HepG2 (cell line): ENCODE measurements around the gene SYT8. TPM values are rescaled to one million over a fixed set of nuclear protein-coding genes. Genes with fewer than 3 reads are reported as not detected.

Experiments
- ATAC-seq: fragments of 200-7000 bp; cut with Tn5 transposase; 3 replicates; pipeline ENCODE4 v1.9.1; 2020; ENCODE audit warnings: mild to moderate bottlenecking, moderate library complexity
- BruUV-seq: library from RNA; stranded (reverse); fragments of 400-500 nt; replicated peaks from 2 replicates; lab custom pipeline; 2021; lab: Mats Ljungman, UMichigan
- CTCF ChIA-PET: fragments of 300-600 bp; formaldehyde crosslinking; extraction: SDS; loops from one replicate; lab custom pipeline; 2021; ENCODE audit warnings: low total read pairs, inconsistent platforms, low intra/inter-chr PET ratio; lab: Yijun Ruan, JAX
- POLR2A ChIA-PET: fragments of 350-600 bp; sonication (Branson Sonifier 250); formaldehyde crosslinking; loops from one replicate; lab custom pipeline; 2020; ENCODE audit warnings: antibody characterized with exemption, inconsistent platforms; lab: Yijun Ruan, JAX
- DNase-seq: peaks from one replicate; pipeline ENCODE4 v3.0.0-alpha.2; 2015; ENCODE audit warnings: low spot score
- FAIRE-seq: peaks from 3 replicates; lab custom pipeline; 2011; peaks lifted over from hg19 to GRCh38; lab: Jason Lieb, UNC
- H2AFZ ChIP-seq: one replicate; pipeline ENCODE4 v1.6.1; 2011; ENCODE audit warnings: low read length, inconsistent platforms
- H3K27ac ChIP-seq: fragments of 300-600 bp; 3 replicates; pipeline ENCODE4 v1.8.0; 2011; ENCODE audit warnings: mixed run types, mild to moderate bottlenecking, mixed read lengths, low read length, inconsistent platforms; ENCODE audit not compliant: insufficient read depth; ENCODE audit errors: extremely low read length
- H3K27me3 ChIP-seq, 2 experiments: fragments of 200-600 bp in 1 of 2; 2 replicates in 1 of 2; 3 replicates in 1 of 2; pipeline versions ENCODE4 v1.6.0 to v1.8.0; 2011; ENCODE audit warnings: low read length in 2 of 2, mild to moderate bottlenecking in 2 of 2, moderate library complexity in 2 of 2, inconsistent platforms in 1 of 2; ENCODE audit not compliant: insufficient read depth in 2 of 2, control insufficient read depth in 1 of 2
- H3K36me3 ChIP-seq, 2 experiments: fragments of 200-600 bp in 1 of 2; replicated peaks in 1 of 2; 2 replicates in 1 of 2; 3 replicates in 1 of 2; pipeline versions ENCODE4 v1.5.1 to v1.8.0; 2011; ENCODE audit warnings: low read length in 2 of 2, inconsistent platforms in 1 of 2; ENCODE audit not compliant: insufficient read depth in 2 of 2, control insufficient read depth in 1 of 2
- H3K4me1 ChIP-seq: 2 replicates; pipeline ENCODE4 v1.5.1; 2012; ENCODE audit warnings: low read length, inconsistent platforms; ENCODE audit not compliant: insufficient read depth
- H3K4me2 ChIP-seq: 2 replicates; pipeline ENCODE4 v1.6.0; 2011; ENCODE audit warnings: low read depth, low read length, inconsistent platforms
- H3K4me3 ChIP-seq, 3 experiments: fragments of 200-600 bp in 1 of 3; sonication (generic), shearing (Covaris generic) in 1 of 3; replicated peaks in 1 of 3; 2 replicates each; pipeline ENCODE4 v1.5.1; 2011 to 2016; ENCODE audit warnings: low read length in 3 of 3, inconsistent platforms in 2 of 3, low read depth in 2 of 3, mild to moderate bottlenecking in 2 of 3, control low read depth in 1 of 3, mixed read lengths in 1 of 3; ENCODE audit not compliant: insufficient read depth in 1 of 3
- H3K79me2 ChIP-seq: one replicate; pipeline ENCODE4 v1.6.1; 2011; ENCODE audit warnings: low read length, inconsistent platforms; ENCODE audit not compliant: insufficient read depth
- H3K9ac ChIP-seq: 2 replicates; pipeline ENCODE4 v1.6.0; 2011; ENCODE audit warnings: mild to moderate bottlenecking, low read depth, low read length, inconsistent platforms; ENCODE audit not compliant: insufficient read depth
- H3K9me3 ChIP-seq: 2 replicates; pipeline ENCODE4 v1.5.1; 2012; ENCODE audit warnings: mild to moderate bottlenecking, low read length
- H4K20me1 ChIP-seq: 2 replicates; pipeline ENCODE4 v1.6.0; 2011; ENCODE audit warnings: inconsistent platforms, mild to moderate bottlenecking, low read length, moderate library complexity; ENCODE audit not compliant: insufficient read depth
- AHR ChIP-seq: IDR thresholded peaks from 2 replicates; pipeline ENCODE4 v1.6.1; 2018; ENCODE audit warnings: missing genetic modification reagents, missing compliant biosample characterization
- CBX1 ChIP-seq: IDR thresholded peaks from one replicate; pipeline ENCODE4 v1.6.1; 2016; ENCODE audit warnings: antibody characterized with exemption, low read depth
- ETV6 ChIP-seq: sonication (generic); formaldehyde crosslinking; conservative IDR thresholded peaks from 2 replicates; pipeline ENCODE4 v1.4.0; 2020; ENCODE audit warnings: missing genetic modification reagents
- HOXD1 ChIP-seq: sonication (generic); formaldehyde crosslinking; IDR thresholded peaks from 2 replicates; pipeline ENCODE4 v1.5.0; 2020; ENCODE audit warnings: missing genetic modification reagents
- JARID2 ChIP-seq: sonication (generic); formaldehyde crosslinking; IDR thresholded peaks from 2 replicates; pipeline ENCODE4 v1.8.1; 2023; ENCODE audit warnings: missing genetic modification reagents, inconsistent platforms; ENCODE audit not compliant: insufficient replicate concordance
- LCORL ChIP-seq, 2 experiments: fragments of 450-650 bp in 1 of 2; sonication (generic) in 1 of 2; formaldehyde crosslinking in 1 of 2; IDR thresholded peaks; 2 replicates each; pipeline versions ENCODE4 v1.5.0 to v1.6.1; 2017 to 2020; ENCODE audit warnings: antibody characterized with exemption in 1 of 2, missing genetic modification reagents in 1 of 2
- MYPOP ChIP-seq: sonication (generic); formaldehyde crosslinking; IDR thresholded peaks from 2 replicates; pipeline ENCODE4 v1.8.1; 2023; ENCODE audit warnings: mild to moderate bottlenecking, moderate library complexity, missing genetic modification reagents
- PHF8 ChIP-seq: sonication (generic); formaldehyde crosslinking; IDR thresholded peaks from 2 replicates; pipeline ENCODE4 v1.5.0; 2020; ENCODE audit warnings: missing genetic modification reagents
- THAP9 ChIP-seq: sonication (generic); formaldehyde crosslinking; IDR thresholded peaks from 2 replicates; pipeline ENCODE4; 2020; ENCODE audit warnings: missing genetic modification reagents, mild to moderate bottlenecking, borderline replicate concordance
- ZNF207 ChIP-seq: fragments of 450-650 bp; IDR thresholded peaks from 2 replicates; pipeline ENCODE4 v1.6.1; 2016; ENCODE audit warnings: antibody characterized with exemption, borderline replicate concordance
- ZNF367 ChIP-seq: sonication (generic); formaldehyde crosslinking; IDR thresholded peaks from 2 replicates; pipeline ENCODE4 v1.4.0; 2020; ENCODE audit warnings: missing genetic modification reagents, borderline replicate concordance
- ZNF768 ChIP-seq: sonication (generic); formaldehyde crosslinking; IDR thresholded peaks from 2 replicates; pipeline ENCODE4 v1.4.0; 2020; ENCODE audit warnings: missing genetic modification reagents
- ZNF788 ChIP-seq: sonication (generic); formaldehyde crosslinking; IDR thresholded peaks from 2 replicates; pipeline ENCODE4 v1.5.0; 2020; ENCODE audit warnings: mild to moderate bottlenecking, missing genetic modification reagents, borderline replicate concordance
- WGBS: methylation state at CpG from one replicate; pipeline ENCODE4 v1.1.6; 2017; ENCODE audit warnings: low lambda C conversion rate; 5-methylcytosine and 5-hydroxymethylcytosine counted together
- in situ Hi-C: cut with HindIII; loops from 2 replicates; pipeline ENCODE4 v1.10.0; 2017; ENCODE audit warnings: low pct_unique_long_range_greater_than_20kb; ENCODE audit not compliant: extremely low pct_ligation_motif_present
- intact Hi-C: fragments of 100-400 bp; cut with micrococcal nuclease; formaldehyde crosslinking; loops from one replicate; pipeline ENCODE4 v1.10.0; 2022; ENCODE audit not compliant: unreplicated experiment
- polyA plus RNA-seq, 8 experiments: library from polyadenylated mRNA; depleted of rRNA in 3 of 8; stranded (reverse) in 7 of 8; unstranded in 1 of 8; fragments of >200 nt; fragmentation: Illumina TruSeq in 4 of 8; extraction: Trizol in 4 of 8; gene quantifications; 2 replicates each; pipeline versions ENCODE4 v1.2.1 to v1.2.3, GENCODE V29; 2011 to 2016; ENCODE audit warnings: low read depth in 4 of 8, missing spikeins in 1 of 8, mixed read lengths in 1 of 8; ENCODE audit not compliant: insufficient read depth in 1 of 8
- total RNA-seq, 5 experiments: library from RNA; depleted of rRNA; stranded (reverse); fragments of >200 nt; fragmentation: Illumina TruSeq; extraction: Trizol; gene quantifications; 2 replicates each; pipeline ENCODE4 v1.2.3, GENCODE V29; 2016; ENCODE audit warnings: low read depth in 1 of 5

Gene SYT8
- total and polyA plus RNA-seq, 2 of the 13 experiments (the other 11 are each of a cell fraction or from before 2014, with no cell fraction given) = 0.60 to 2.3 TPM

- TF ChIP-seq ZNF367 (CRISPR knock-in tag) (no peak), PHF8 (CRISPR knock-in tag) (no peak), ETV6 (CRISPR knock-in tag) (no peak), CBX1 (no peak), LCORL (IDR thresholded peaks at IDR 0.05) (no peak), LCORL (CRISPR knock-in tag; IDR thresholded peaks at IDR 0.05) (peak; percentile 24; the same call in 1 of the 2 replicates), MYPOP (CRISPR knock-in tag) (no peak), JARID2 (no peak)
Observed at GRCh38 chr11:1844221-1845094, 9.7 kb downstream of the SYT8 start (continued).

GRCh38 chr11:1845095-1845429 lies 10.3 kb downstream of the SYT8 start:
- 23% methylated on average over 1 of the region's 1 CpG for WGBS
- DNase-seq (no peak), ATAC-seq (no peak), FAIRE-seq (no peak)
- H3K4me1 ChIP-seq = peaks cover 51% of the 10 kb centered on the region
- H2AFZ ChIP-seq = no peak overlapping the region
- H3K4me2 ChIP-seq = no peak overlapping the region
- CTCF ChIA-PET = interaction anchor here (0.6 kb wide), 1 partner anchor 306 kb away, joined by 3 read pairs; no protein-coding TSS in a partner anchor
- in situ Hi-C loops = no loop called here
- no peaks in the 10 kb centered on the region for H3K9me3 ChIP-seq
- H3K36me3 ChIP-seq = no peaks in the 10 kb centered on the region
- no peaks in the 10 kb centered on the region for H4K20me1 ChIP-seq
- intact Hi-C loops = no loop called here
- no peak for TF ChIP-seq ZNF788
- no peak for TF ChIP-seq ZNF768 (CRISPR knock-in tag)
- TF ChIP-seq HOXD1 = no peak
- TF ChIP-seq AHR (CRISPR knock-in tag) = no peak
- TF ChIP-seq THAP9 (CRISPR knock-in tag) = peak; percentile 95
- TF ChIP-seq ZNF207 = 0 out of 2 replicates have a peak, but pooled peaks have one; percentile 3
- peaks cover 12 to 58% of the 10 kb centered on the region in 2 experiments for H3K27me3 ChIP-seq
- H3K79me2 ChIP-seq = no peaks in the 10 kb centered on the region
- H3K27ac ChIP-seq = no peak overlapping the region
- BruUV-seq = no TSS peak
- POLR2A ChIA-PET = no interaction called here
- no peak overlapping the region for H3K4me3 ChIP-seq
- no peak overlapping the region for H3K9ac ChIP-seq
